GM18868 (cell line): ENCODE measurements around the gene UPF3A.
"Not testable (repeated sequence)": the region's sequence is repeated elsewhere in the genome, so short reads cannot be mapped to it uniquely, and the experiment has no call there.

ENCODE experiments used
- ATAC-seq: cut with Tn5 transposase; IDR thresholded peaks from one replicate; pipeline ENCODE4 v1.9.1; 2021; ENCODE audit warnings: mild to moderate bottlenecking, moderate library complexity; ENCODE audit not compliant: unreplicated experiment

The UPF3A gene

DNA sequence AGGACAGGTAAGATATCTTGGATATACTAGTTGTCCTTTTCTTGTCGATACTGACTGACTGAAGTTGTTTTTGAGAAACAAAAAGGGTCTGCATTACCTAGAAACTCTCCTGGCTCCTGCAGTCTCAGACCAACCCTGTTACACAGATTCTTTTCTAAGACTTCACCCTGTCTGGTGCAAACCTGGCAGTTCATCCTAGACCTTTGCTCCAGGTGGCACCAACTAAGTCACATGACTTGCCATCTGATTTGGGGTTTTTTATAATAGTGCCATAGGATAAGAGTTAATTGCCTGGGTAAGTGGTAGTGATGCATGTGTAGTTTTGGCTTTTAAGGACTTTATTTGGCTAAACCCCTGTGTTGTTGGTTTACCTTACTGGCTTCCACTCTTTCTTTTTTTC, 47.2 kb downstream of the UPF3A start:
- ATAC-seq, result no peak

DNA sequence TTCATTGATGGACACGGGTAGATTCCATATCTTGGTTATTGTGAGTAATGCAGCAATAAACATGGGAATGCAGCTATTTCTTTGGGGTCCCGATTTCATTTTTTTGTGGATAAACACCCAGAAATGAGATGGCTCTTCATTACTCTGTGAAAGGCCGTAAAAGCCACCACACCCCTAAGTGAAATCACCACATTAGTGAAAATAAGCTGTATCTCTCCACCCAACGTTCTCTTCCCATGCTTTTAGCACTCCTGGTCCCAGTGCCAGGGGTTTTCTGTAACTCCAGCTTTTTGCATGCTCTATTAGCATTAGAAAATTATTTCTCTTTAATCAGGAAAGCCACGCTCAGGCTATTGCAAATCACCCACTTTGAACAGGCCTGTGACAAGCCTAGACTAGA, 48.7 kb downstream of the UPF3A start:
- ATAC-seq, result no peak

- ATAC-seq, result not testable (repeated sequence)
These were observed 52.5 kb downstream of the UPF3A start for GRCh38 chr13:114333881-114334280.

- no peak for ATAC-seq
These were observed 53.1 kb downstream of the UPF3A start for GRCh38 chr13:114334305-114335053.

DNA sequence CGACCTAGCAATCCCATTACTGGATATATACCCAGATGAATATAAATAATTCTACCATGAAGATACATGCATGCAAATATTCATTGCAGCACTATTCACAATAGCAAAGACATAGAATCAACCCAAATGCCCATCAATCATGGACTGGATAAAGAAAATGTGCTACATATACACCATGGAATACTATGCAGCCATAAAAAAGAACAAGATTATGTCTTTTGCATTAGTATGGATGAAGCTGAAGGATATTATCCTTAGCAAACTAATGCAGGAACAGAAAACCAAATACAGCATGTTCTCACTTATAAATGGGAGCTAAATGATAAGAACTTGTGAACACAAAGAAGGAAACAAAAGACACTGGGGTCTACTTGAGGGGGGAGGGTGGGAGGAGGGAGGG, 55.1 kb downstream of the UPF3A start:
- not testable (repeated sequence) for ATAC-seq

- ATAC-seq, result no peak
These were observed 57.6 kb downstream of the UPF3A start for GRCh38 chr13:114338959-114339358.

- ATAC-seq, result no peak
These were observed 58.6 kb downstream of the UPF3A start for GRCh38 chr13:114339857-114340534.

DNA sequence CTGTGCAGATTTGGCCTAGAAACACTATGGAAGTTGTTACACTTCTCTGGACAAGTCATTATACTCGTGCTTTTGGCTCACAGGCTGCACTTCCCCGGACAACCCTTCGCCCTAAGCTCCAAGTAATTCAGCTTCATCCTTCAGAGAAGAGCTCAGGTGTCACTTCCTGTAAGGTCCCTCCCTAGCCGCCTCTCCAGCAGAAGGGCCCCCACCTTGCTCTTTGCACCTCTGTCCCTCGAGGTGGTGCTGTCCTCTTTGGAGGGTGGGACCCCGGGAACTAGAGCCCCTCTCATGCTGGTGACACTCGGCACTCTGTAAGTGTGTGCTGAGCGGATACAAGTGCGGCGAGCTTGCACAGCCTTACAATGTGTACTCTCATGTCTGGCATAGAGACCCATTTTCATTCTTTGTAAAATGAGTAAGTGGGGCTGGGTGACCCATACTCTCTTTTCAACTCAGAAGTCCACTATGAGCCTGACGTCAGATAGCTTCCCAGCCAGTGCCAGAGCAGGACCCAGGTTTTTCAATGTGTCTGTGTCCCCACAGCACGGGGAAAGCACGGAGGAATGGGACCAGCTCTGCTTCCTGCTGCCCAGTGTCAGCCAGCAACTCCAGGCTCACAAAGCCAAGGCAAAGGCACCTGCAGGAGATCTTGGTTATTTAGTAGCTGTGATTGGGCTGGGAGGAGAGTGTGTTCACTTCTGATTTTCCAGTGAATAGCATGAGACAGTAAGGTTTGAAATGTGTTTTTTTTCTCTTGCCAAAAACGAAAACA, 59.8 kb downstream of the UPF3A start:
- no peak for ATAC-seq

DNA sequence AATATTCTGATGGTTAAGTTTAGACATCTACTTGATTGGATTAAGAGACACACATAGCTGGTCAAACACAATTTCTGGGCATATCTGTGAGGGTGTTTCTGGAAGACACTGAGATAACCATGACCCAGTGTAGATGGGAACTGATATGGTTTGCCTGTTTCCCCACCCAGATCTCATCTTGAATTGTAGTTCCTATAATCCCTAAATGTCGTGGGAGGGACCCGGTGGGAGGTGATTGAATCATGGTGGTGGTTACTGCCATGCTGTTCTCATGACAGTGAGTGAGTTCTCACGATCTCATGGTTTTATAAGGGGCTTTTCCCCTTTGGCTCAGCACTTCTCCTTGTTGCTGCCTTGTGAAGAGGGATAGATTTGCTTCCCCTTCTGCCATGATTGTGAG, 65.9 kb downstream of the UPF3A start:
- ATAC-seq, result not testable (repeated sequence)

GRCh38 chr13:114352763-114353162, 71.4 kb downstream of the UPF3A start:
- ATAC-seq, result not testable (repeated sequence)

- ATAC-seq, result not testable (repeated sequence)
These were observed 72.0 kb downstream of the UPF3A start for GRCh38 chr13:114353382-114353781.
